H1 (cell line): ENCODE results near the gene BTF3L4. TPM values are rescaled to one million over a fixed set of nuclear protein-coding genes. Genes with fewer than 3 reads are reported as not detected.
"Not testable (repeated sequence)": the region's sequence is repeated elsewhere in the genome, so short reads cannot be mapped to it uniquely, and the experiment has no call there.

Experiments used
- CTCF ChIA-PET: fragments of 300-600 bp; sonication (Branson Sonifier 250); formaldehyde crosslinking; loops from one replicate; lab custom pipeline; 2021; ENCODE audit not compliant: partially characterized antibody; lab: Charles Lee
- POLR2A ChIA-PET: fragments of 300-600 bp; sonication (Branson Sonifier 250); formaldehyde crosslinking; loops from one replicate; lab custom pipeline; 2021; ENCODE audit warnings: inconsistent platforms; ENCODE audit not compliant: partially characterized antibody; lab: Charles Lee
- DNase-seq, 2 experiments: peaks; one replicate each; pipeline versions ENCODE4 v3.0.0 to v3.0.0-alpha.2; 2010 to 2022; ENCODE audit warnings: low spot score in 2 of 2, low read depth in 1 of 2, mixed read lengths in 1 of 2
- FAIRE-seq: peaks from 2 replicates; lab custom pipeline; 2011; peaks lifted over from hg19 to GRCh38; lab: Jason Lieb, UNC
- H2AFZ ChIP-seq: 2 replicates; pipeline ENCODE4 v1.8.1; 2012; ENCODE audit warnings: low read length, inconsistent platforms
- H2AK5ac ChIP-seq: 2 replicates; pipeline ENCODE4 v1.6.1; 2013; ENCODE audit warnings: low read depth, low read length
- H2BK120ac ChIP-seq: replicated peaks from 2 replicates; pipeline ENCODE3; 2013; ENCODE audit warnings: low read depth, low read length, inconsistent platforms
- H2BK12ac ChIP-seq: 2 replicates; pipeline ENCODE4 v1.6.1; 2013; ENCODE audit warnings: low read depth, low read length
- H2BK15ac ChIP-seq: 2 replicates; pipeline ENCODE4 v1.6.1; 2013; ENCODE audit warnings: low read length
- H2BK20ac ChIP-seq: 2 replicates; pipeline ENCODE4 v1.6.1; 2013; ENCODE audit warnings: low read length
- H2BK5ac ChIP-seq: 2 replicates; pipeline ENCODE4 v1.6.1; 2013; ENCODE audit warnings: low read depth, low read length
- H3K14ac ChIP-seq: 2 replicates; pipeline ENCODE4 v1.6.1; 2013; ENCODE audit warnings: inconsistent platforms; ENCODE audit not compliant: insufficient read length
- H3K18ac ChIP-seq: 2 replicates; pipeline ENCODE4 v1.6.1; 2013; ENCODE audit warnings: low read length; ENCODE audit errors: extremely low read depth
- H3K23ac ChIP-seq: 2 replicates; pipeline ENCODE4 v1.6.1; 2013; ENCODE audit warnings: inconsistent platforms; ENCODE audit not compliant: insufficient read length
- H3K23me2 ChIP-seq: 2 replicates; pipeline ENCODE4 v1.6.1; 2013; ENCODE audit warnings: low read depth, low read length
- H3K27ac ChIP-seq: 2 replicates; pipeline ENCODE4 v1.6.1; 2011; ENCODE audit warnings: low read depth, low read length, inconsistent platforms
- H3K27me3 ChIP-seq, 4 experiments: replicated peaks in 1 of 4; 1 replicate in 1 of 4; 2 replicates in 3 of 4; pipeline versions ENCODE4 v1.6.1 to v1.8.1; 2011 to 2013; ENCODE audit warnings: low read length in 3 of 4, mild to moderate bottlenecking in 3 of 4, inconsistent platforms in 2 of 4, mixed read lengths in 2 of 4, moderate library complexity in 1 of 4; ENCODE audit not compliant: control insufficient read depth in 3 of 4, insufficient read depth in 3 of 4; ENCODE audit errors: extremely low read depth in 1 of 4
- H3K36me3 ChIP-seq, 4 experiments: 2 replicates each; pipeline versions ENCODE4 v1.6.1 to v1.8.1; 2011 to 2013; ENCODE audit warnings: mild to moderate bottlenecking in 4 of 4, low read length in 3 of 4, moderate library complexity in 2 of 4, control low read depth in 1 of 4, inconsistent platforms in 1 of 4; ENCODE audit not compliant: insufficient read depth in 4 of 4, control insufficient read depth in 2 of 4
- H3K4ac ChIP-seq: replicated peaks from 2 replicates; pipeline ENCODE3; 2013; ENCODE audit warnings: low read length, low read depth, mixed read lengths, inconsistent platforms; ENCODE audit not compliant: insufficient read length
- H3K4me1 ChIP-seq, 4 experiments: replicated peaks in 1 of 4; 1 replicate in 1 of 4; 2 replicates in 3 of 4; pipeline versions ENCODE4 v1.6.1 to v1.8.1; 2011 to 2013; ENCODE audit warnings: low read length in 3 of 4, inconsistent platforms in 2 of 4, mixed read lengths in 1 of 4; ENCODE audit not compliant: insufficient read depth in 4 of 4, control insufficient read depth in 3 of 4
- H3K4me2 ChIP-seq, 2 experiments: 2 replicates each; pipeline versions ENCODE4 v1.6.1 to v1.8.1; 2011 to 2013; ENCODE audit warnings: low read depth in 2 of 2, low read length in 2 of 2, control low read depth in 1 of 2, inconsistent platforms in 1 of 2, mild to moderate bottlenecking in 1 of 2; ENCODE audit not compliant: insufficient read depth in 1 of 2
- H3K4me3 ChIP-seq, 4 experiments: fragments of 200-600, 300-600 bp in 1 of 4; sonication (generic), shearing (Covaris generic), sonication (Bioruptor Twin) in 1 of 4; 2 replicates each; pipeline versions ENCODE4 v1.5.1 to v1.8.1; 2011 to 2016; ENCODE audit warnings: low read length in 4 of 4, low read depth in 3 of 4, control low read depth in 2 of 4, inconsistent platforms in 2 of 4, mild to moderate bottlenecking in 2 of 4, mixed read lengths in 1 of 4, moderate library complexity in 1 of 4; ENCODE audit not compliant: insufficient read depth in 2 of 4; ENCODE audit errors: extremely low read depth in 1 of 4
- H3K56ac ChIP-seq: replicated peaks from 2 replicates; pipeline ENCODE3; 2013; ENCODE audit warnings: low read depth, mild to moderate bottlenecking, mixed read lengths, low read length, inconsistent platforms; ENCODE audit not compliant: insufficient read length
- H3K79me1 ChIP-seq: 2 replicates; pipeline ENCODE4 v1.6.1; 2013; ENCODE audit warnings: low read depth, low read length, control low read depth
- H3K79me2 ChIP-seq, 2 experiments: 2 replicates each; pipeline versions ENCODE4 v1.6.1 to v1.8.1; 2012 to 2013; ENCODE audit warnings: low read length in 2 of 2, mild to moderate bottlenecking in 2 of 2, inconsistent platforms in 1 of 2; ENCODE audit not compliant: insufficient read depth in 2 of 2, control insufficient read depth in 1 of 2
- H3K9ac ChIP-seq, 4 experiments: replicated peaks in 1 of 4; 1 replicate in 1 of 4; 2 replicates in 3 of 4; pipeline versions ENCODE4 v1.6.1 to v1.8.1; 2011 to 2013; ENCODE audit warnings: low read depth in 3 of 4, low read length in 3 of 4, control low read depth in 2 of 4, mild to moderate bottlenecking in 2 of 4, moderate library complexity in 2 of 4, inconsistent platforms in 1 of 4; ENCODE audit errors: extremely low read depth in 1 of 4
- H3K9me3 ChIP-seq, 2 experiments: 2 replicates each; pipeline versions ENCODE4 v1.6.1 to v1.8.1; 2012 to 2013; ENCODE audit warnings: mild to moderate bottlenecking in 2 of 2, moderate library complexity in 2 of 2, control low read depth in 1 of 2, inconsistent platforms in 1 of 2, low read depth in 1 of 2, low read length in 1 of 2, mixed read lengths in 1 of 2; ENCODE audit not compliant: insufficient read depth in 2 of 2
- H4K20me1 ChIP-seq, 2 experiments: replicated peaks in 1 of 2; 2 replicates each; pipeline versions ENCODE3 to v1.8.1; 2011 to 2013; ENCODE audit warnings: inconsistent platforms in 2 of 2, low read length in 2 of 2, mild to moderate bottlenecking in 1 of 2; ENCODE audit not compliant: insufficient read depth in 2 of 2, control insufficient read depth in 1 of 2
- H4K5ac ChIP-seq: 2 replicates; pipeline ENCODE4 v1.6.1; 2013; ENCODE audit warnings: low read length, low read depth, mixed read lengths, inconsistent platforms; ENCODE audit not compliant: insufficient read length
- H4K8ac ChIP-seq: 2 replicates; pipeline ENCODE4 v1.8.0; 2013; ENCODE audit warnings: mild to moderate bottlenecking, moderate library complexity, low read length, inconsistent platforms; ENCODE audit not compliant: insufficient read depth; ENCODE audit errors: extremely low read depth
- H4K91ac ChIP-seq: replicated peaks from 2 replicates; pipeline ENCODE3; 2013; ENCODE audit warnings: low read length, mixed read lengths, inconsistent platforms; ENCODE audit not compliant: insufficient read length
- WGBS, 2 experiments: shearing (Covaris generic) in 1 of 2; methylation state at CpG; one replicate each; pipeline versions ENCODE4 v1.1.6 to v1.1.7; 2013 to 2015; ENCODE audit warnings: low lambda C conversion rate in 2 of 2, mixed read lengths in 2 of 2, inconsistent platforms in 1 of 2, low coverage in 1 of 2, missing lambda C conversion rate in 1 of 2; ENCODE audit not compliant: insufficient replicate concordance in 2 of 2, insufficient coverage in 1 of 2, insufficient read length in 1 of 2; ENCODE audit errors: extremely low coverage in 1 of 2, missing lambda C conversion rate in 1 of 2; 5-methylcytosine and 5-hydroxymethylcytosine counted together
- polyA plus RNA-seq, 7 experiments: library from polyadenylated mRNA; depleted of rRNA in 3 of 7; stranded (reverse) in 5 of 7; unstranded in 2 of 7; fragments of >200 nt in 5 of 7; fragments of 200-250 nt in 2 of 7; gene quantifications; 1 replicate in 5 of 7; 2 replicates in 1 of 7; 4 replicates in 1 of 7; pipeline versions ENCODE4 v1.2.1 to v1.2.3, GENCODE V29; 2011 to 2013; ENCODE audit warnings: missing spikeins in 2 of 7, mixed read lengths in 2 of 7
- total RNA-seq: library from RNA; stranded (reverse); fragmentation: NEBNext Ultra II Directional; extraction: Animal tissue kit (Norgen Biotek cat#: 25700); gene quantifications from 2 replicates; pipeline ENCODE4 v1.2.1, GENCODE V29; 2021

The BTF3L4 gene
- total and polyA plus RNA-seq, 2 of the 8 experiments (the other 6 are each of a cell fraction or from before 2014, with no cell fraction given): 76.1 to 98.3 TPM

DNA sequence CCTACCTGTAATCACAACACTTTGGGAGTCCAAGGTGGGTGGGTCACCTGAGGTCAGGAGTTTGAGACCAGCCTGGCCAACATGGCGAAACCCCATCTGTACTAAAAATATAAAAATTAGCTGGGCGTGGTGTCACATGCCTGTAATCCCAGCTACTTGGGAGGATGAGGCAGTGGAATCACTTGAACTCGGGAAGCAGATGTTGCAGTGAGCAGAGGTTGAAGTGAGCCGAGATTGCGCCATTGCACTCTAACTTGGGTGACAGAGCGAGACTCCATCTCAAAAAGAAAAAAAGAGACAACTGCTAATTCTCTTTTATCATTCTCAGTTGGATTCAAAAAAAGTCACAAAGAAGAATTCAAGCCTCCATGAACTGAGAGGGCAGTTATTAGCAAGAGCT lies 21.2 kb downstream of the BTF3L4 start:
- POLR2A ChIA-PET: interaction anchor here (0.9 to 2.3 kb wide), 4 partner anchors 11 to 22 kb away, joined by 3 to 9 read pairs (median 6); partner anchors contain the start of genes BTF3L4 and TXNDC12
- not testable (repeated sequence) for H4K8ac ChIP-seq, H2BK120ac ChIP-seq, H4K91ac ChIP-seq, H3K14ac ChIP-seq, H2BK5ac ChIP-seq, H3K9me3 ChIP-seq, H2BK15ac ChIP-seq, H3K9ac ChIP-seq, H3K18ac ChIP-seq, H3K23ac ChIP-seq, H3K56ac ChIP-seq, H2AFZ ChIP-seq, H3K4ac ChIP-seq, H3K4me2 ChIP-seq, FAIRE-seq, H2BK20ac ChIP-seq, H3K4me1 ChIP-seq, H3K23me2 ChIP-seq, H3K79me1 ChIP-seq, H4K5ac ChIP-seq, H4K20me1 ChIP-seq, H2AK5ac ChIP-seq, H3K4me3 ChIP-seq, H3K27me3 ChIP-seq, DNase-seq, H2BK12ac ChIP-seq, H3K27ac ChIP-seq
- CTCF ChIA-PET: interaction anchor here (0.6 to 0.9 kb wide), 2 partner anchors 15 to 179 kb away, joined by 3 to 6 read pairs; no protein-coding TSS in a partner anchor
- Histone ChIP-seq H3K79me2 (peaks cover 0 to 39% of the 10 kb centered on the region in 2 experiments; a peak in 2 of 4 replicates), H3K36me3 (peaks cover 3 to 30% (median 9%) of the 10 kb centered on the region in 4 experiments; a peak in 6 of 8 replicates)
- WGBS, 2 experiments: 98% methylated on average over 6 of the region's 6 CpGs; no CpG with 5 or more reads in 1 of the 2 experiments
